Measurements from ENCODE around the gene SUPT4H1.

Gene SUPT4H1

DNA sequence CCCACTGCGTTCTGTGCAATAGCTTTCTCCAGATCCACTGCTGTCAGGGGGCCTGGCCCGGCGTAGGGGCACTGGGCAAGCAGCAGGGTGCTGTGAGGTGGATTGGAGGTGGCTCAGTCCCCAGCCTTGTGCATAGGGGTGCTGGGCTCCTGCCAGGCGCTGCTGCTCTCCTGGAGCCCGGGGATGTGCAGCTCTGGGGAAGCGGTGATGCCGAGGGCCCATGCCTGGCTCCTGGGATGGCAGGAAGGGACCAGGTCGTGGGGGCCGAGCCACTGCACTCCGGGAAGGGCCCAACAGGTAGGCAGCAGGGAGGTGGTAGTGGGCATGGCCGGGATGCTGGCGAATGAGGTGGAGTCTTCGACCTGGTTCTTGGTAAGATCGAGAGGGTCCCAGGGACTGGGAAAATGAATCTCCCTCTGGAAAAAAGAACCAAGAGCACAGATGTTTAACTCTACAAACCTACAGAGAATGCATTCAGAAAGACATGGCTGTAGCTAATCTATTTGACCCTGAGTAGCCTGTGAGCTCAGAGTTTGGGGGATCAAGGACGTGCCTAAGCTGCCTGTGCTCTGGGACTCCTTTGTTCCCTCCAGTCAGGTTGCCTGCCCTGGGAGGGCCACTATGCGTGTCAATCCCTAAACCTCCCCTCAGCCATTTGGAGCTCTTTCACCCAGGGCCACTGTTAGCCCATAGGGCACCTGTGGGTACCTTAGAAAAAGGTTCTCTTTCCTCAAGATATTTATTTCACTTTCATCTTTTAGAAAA, 6.6 kb upstream of the SUPT4H1 start:
- Histone ChIP-seq H3K18ac (ENCODE audit: low read length) (no peak overlapping the region), H3K27me3 (ENCODE audit: insufficient read depth, low read length, poor library complexity) (no peaks in the 10 kb centered on the region), H4K5ac (ENCODE audit: low read length) (no peak overlapping the region), H3K27ac (ENCODE audit: low read depth, low read length) (no peak overlapping the region), H3K56ac (ENCODE audit: low read length) (no peak overlapping the region), H3K23ac (ENCODE audit: low read length) (no peak overlapping the region), H2BK120ac (ENCODE audit: low read depth, low read length) (no peak overlapping the region), H3K36me3 (ENCODE audit: control insufficient read depth, insufficient read depth, low read length) (no peaks in the 10 kb centered on the region), H3K4ac (ENCODE audit: low read depth, low read length) (no peak overlapping the region), H2BK15ac (replicated peaks; ENCODE audit: low read depth) (no peak overlapping the region), H3K4me3 (ENCODE audit: low read length) (no peak overlapping the region), H4K8ac (ENCODE audit: low read depth, low read length) (no peak overlapping the region), H3K79me2 (ENCODE audit: control insufficient read depth, insufficient read depth, low read length) (no peaks in the 10 kb centered on the region), H3K4me2 (ENCODE audit: low read length) (no peak overlapping the region), H2AK5ac (ENCODE audit: low read length) (no peak overlapping the region), H2BK5ac (ENCODE audit: low read length) (no peak overlapping the region), H3K4me1 (ENCODE audit: control insufficient read depth, low read depth, low read length) (no peaks in the 10 kb centered on the region), H3K79me1 (ENCODE audit: low read length) (no peaks in the 10 kb centered on the region), H3K9ac (ENCODE audit: low read length) (no peak overlapping the region)
- WGBS (ENCODE audit: extremely low coverage, insufficient coverage, low lambda C conversion rate) = no CpG with 5 or more reads among the region's 16 CpGs
- DNase-seq = no peak

DNA sequence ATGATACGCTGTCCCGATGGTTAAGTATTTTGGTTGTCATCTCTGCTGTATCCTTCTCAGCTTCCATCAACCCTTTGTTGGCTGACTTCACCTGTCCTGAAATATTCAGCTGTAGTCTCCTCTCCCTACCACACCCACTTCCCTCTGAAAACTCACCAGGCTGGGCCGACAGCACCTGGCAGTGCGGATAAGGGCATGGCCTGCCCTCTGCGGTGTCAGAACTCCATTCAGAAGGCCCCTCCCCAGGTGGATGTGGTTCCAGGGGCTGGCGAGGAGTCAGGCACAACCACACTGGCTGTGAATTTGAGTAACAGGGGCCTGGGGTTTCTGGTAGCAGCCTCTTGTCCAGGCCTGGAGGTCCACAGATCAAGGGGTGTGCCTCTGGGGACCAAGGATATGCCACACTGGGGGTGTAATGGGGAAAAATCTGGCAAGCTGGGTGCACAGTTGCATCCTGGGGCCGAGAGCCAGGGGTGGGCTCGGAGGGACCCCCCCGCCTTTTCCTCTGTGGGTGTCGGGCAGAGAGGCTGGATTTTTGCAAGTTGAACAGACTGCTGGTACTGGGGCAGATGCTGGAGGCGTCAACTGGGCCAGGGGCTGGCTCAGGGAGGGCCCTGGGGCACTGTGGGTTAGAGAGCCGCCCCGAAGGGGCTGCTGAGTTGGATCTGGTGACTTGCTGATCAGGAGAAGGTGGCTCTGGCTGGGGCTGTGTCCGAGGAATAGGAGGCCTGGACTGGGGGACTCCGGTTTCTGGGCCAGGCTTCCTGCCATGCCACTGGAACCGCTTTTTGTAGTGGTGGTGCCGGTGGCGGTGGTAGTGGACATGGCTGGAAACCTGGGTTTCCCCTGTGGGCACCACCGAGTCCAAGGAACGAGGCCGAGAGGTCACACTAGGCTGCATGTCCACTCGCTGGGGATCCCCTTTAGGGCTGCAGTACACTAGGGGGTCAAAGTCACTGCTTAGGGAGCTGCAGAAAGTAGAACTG, 5.6 kb upstream of the SUPT4H1 start:
- Histone ChIP-seq H3K18ac (ENCODE audit: low read length) (no peak overlapping the region), H3K79me2 (ENCODE audit: control insufficient read depth, insufficient read depth, low read length) (no peaks in the 10 kb centered on the region), H3K4me2 (ENCODE audit: low read length) (no peak overlapping the region), H3K4ac (ENCODE audit: low read depth, low read length) (no peak overlapping the region), H3K79me1 (ENCODE audit: low read length) (no peaks in the 10 kb centered on the region), H3K23ac (ENCODE audit: low read length) (no peak overlapping the region), H3K27me3 (ENCODE audit: insufficient read depth, low read length, poor library complexity) (no peaks in the 10 kb centered on the region), H2BK5ac (ENCODE audit: low read length) (no peak overlapping the region), H2BK15ac (replicated peaks; ENCODE audit: low read depth) (no peak overlapping the region), H2AK5ac (ENCODE audit: low read length) (no peak overlapping the region), H3K27ac (ENCODE audit: low read depth, low read length) (no peak overlapping the region), H4K8ac (ENCODE audit: low read depth, low read length) (no peak overlapping the region), H3K4me3 (ENCODE audit: low read length) (no peak overlapping the region), H3K9ac (ENCODE audit: low read length) (no peak overlapping the region), H4K5ac (ENCODE audit: low read length) (no peak overlapping the region), H3K4me1 (ENCODE audit: control insufficient read depth, low read depth, low read length) (peaks cover 3% of the 10 kb centered on the region), H2BK120ac (ENCODE audit: low read depth, low read length) (no peak overlapping the region), H3K36me3 (ENCODE audit: control insufficient read depth, insufficient read depth, low read length) (no peaks in the 10 kb centered on the region), H3K56ac (ENCODE audit: low read length) (no peak overlapping the region)
- DNase-seq = no peak
- no CpG with 5 or more reads among the region's 22 CpGs for WGBS (ENCODE audit: extremely low coverage, insufficient coverage, low lambda C conversion rate)

DNA sequence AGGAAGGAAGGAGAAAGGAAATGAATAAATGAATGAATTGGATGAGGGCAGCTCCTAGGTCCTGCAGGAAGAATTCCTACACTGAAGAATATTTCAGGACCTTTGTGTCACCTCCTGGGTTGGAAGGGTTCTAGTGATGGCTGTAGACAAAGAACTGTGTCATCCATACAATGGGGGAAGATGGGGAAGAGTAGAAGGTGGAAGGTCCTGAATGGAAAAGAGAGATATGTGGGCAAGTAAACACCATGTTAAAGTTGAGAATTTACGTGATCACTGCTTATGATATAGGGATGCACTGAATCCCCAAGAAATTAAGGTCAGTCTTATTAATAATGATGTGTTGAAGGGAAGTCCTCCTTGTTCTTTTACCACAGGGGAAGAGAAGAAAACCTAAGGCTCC, 4.2 kb upstream of the SUPT4H1 start:
- Histone ChIP-seq H3K27ac (ENCODE audit: low read depth, low read length) (no peak overlapping the region), H3K18ac (ENCODE audit: low read length) (no peak overlapping the region), H3K23ac (ENCODE audit: low read length) (no peak overlapping the region), H4K5ac (ENCODE audit: low read length) (no peak overlapping the region), H4K8ac (ENCODE audit: low read depth, low read length) (no peak overlapping the region), H2BK120ac (ENCODE audit: low read depth, low read length) (no peak overlapping the region), H3K27me3 (ENCODE audit: insufficient read depth, low read length, poor library complexity) (no peaks in the 10 kb centered on the region), H3K9ac (ENCODE audit: low read length) (no peak overlapping the region), H3K56ac (ENCODE audit: low read length) (no peak overlapping the region), H2AK5ac (ENCODE audit: low read length) (no peak overlapping the region), H3K4ac (ENCODE audit: low read depth, low read length) (no peak overlapping the region), H3K79me2 (ENCODE audit: control insufficient read depth, insufficient read depth, low read length) (peaks cover 4% of the 10 kb centered on the region), H3K79me1 (ENCODE audit: low read length) (peaks cover 3% of the 10 kb centered on the region), H3K36me3 (ENCODE audit: control insufficient read depth, insufficient read depth, low read length) (no peaks in the 10 kb centered on the region), H3K4me2 (ENCODE audit: low read length) (no peak overlapping the region), H3K4me3 (ENCODE audit: low read length) (no peak overlapping the region), H2BK5ac (ENCODE audit: low read length) (no peak overlapping the region), H3K4me1 (ENCODE audit: control insufficient read depth, low read depth, low read length) (peaks cover 3% of the 10 kb centered on the region), H2BK15ac (replicated peaks; ENCODE audit: low read depth) (no peak overlapping the region)
- WGBS (ENCODE audit: extremely low coverage, insufficient coverage, low lambda C conversion rate) = no CpG with 5 or more reads among the region's 1 CpG
- DNase-seq = no peak

GRCh38 chr17:58354541-58355216, 2.7 kb upstream of the SUPT4H1 start:
- Histone ChIP-seq H2BK120ac (ENCODE audit: low read depth, low read length) (no peak overlapping the region), H4K5ac (ENCODE audit: low read length) (no peak overlapping the region), H3K36me3 (ENCODE audit: control insufficient read depth, insufficient read depth, low read length) (peaks cover 1% of the 10 kb centered on the region), H2AK5ac (ENCODE audit: low read length) (no peak overlapping the region), H3K4me2 (ENCODE audit: low read length) (no peak overlapping the region), H3K56ac (ENCODE audit: low read length) (peak overlapping the region; percentile 0), H3K4ac (ENCODE audit: low read depth, low read length) (no peak overlapping the region), H3K4me3 (ENCODE audit: low read length) (no peak overlapping the region), H3K27ac (ENCODE audit: low read depth, low read length) (no peak overlapping the region), H3K79me2 (ENCODE audit: control insufficient read depth, insufficient read depth, low read length) (peaks cover 8% of the 10 kb centered on the region), H2BK15ac (replicated peaks; ENCODE audit: low read depth) (no peak overlapping the region), H3K23ac (ENCODE audit: low read length) (no peak overlapping the region), H3K79me1 (ENCODE audit: low read length) (peaks cover 4% of the 10 kb centered on the region), H3K18ac (ENCODE audit: low read length) (no peak overlapping the region), H3K27me3 (ENCODE audit: insufficient read depth, low read length, poor library complexity) (no peaks in the 10 kb centered on the region), H3K9ac (ENCODE audit: low read length) (no peak overlapping the region), H2BK5ac (ENCODE audit: low read length) (no peak overlapping the region), H4K8ac (ENCODE audit: low read depth, low read length) (no peak overlapping the region), H3K4me1 (ENCODE audit: control insufficient read depth, low read depth, low read length) (peaks cover 3% of the 10 kb centered on the region)
- WGBS (ENCODE audit: extremely low coverage, insufficient coverage, low lambda C conversion rate) = no CpG with 5 or more reads among the region's 6 CpGs
- DNase-seq = no peak

GRCh38 chr17:58353389-58353825, 1.4 kb upstream of the SUPT4H1 start:
- H3K9ac ChIP-seq (ENCODE audit: low read length) = peak overlapping the region; percentile 95
- no peak for DNase-seq
- H3K23ac ChIP-seq (ENCODE audit: low read length) = no peak overlapping the region
- no peak overlapping the region for H2BK5ac ChIP-seq (ENCODE audit: low read length)
- H3K4me2 ChIP-seq (ENCODE audit: low read length) = peak overlapping the region; percentile 100
- H3K56ac ChIP-seq (ENCODE audit: low read length) = no peak overlapping the region
- peaks cover 8% of the 10 kb centered on the region for H3K79me2 ChIP-seq (ENCODE audit: control insufficient read depth, insufficient read depth, low read length)
- H2BK15ac ChIP-seq (replicated peaks; ENCODE audit: low read depth) = no peak overlapping the region
- no peaks in the 10 kb centered on the region for H3K27me3 ChIP-seq (ENCODE audit: insufficient read depth, low read length, poor library complexity)
- no peak overlapping the region for H2AK5ac ChIP-seq (ENCODE audit: low read length)
- no CpG with 5 or more reads among the region's 4 CpGs for WGBS (ENCODE audit: extremely low coverage, insufficient coverage, low lambda C conversion rate)
- H3K18ac ChIP-seq (ENCODE audit: low read length) = no peak overlapping the region
- no peak overlapping the region for H4K5ac ChIP-seq (ENCODE audit: low read length)
- H3K4me3 ChIP-seq (ENCODE audit: low read length) = no peak overlapping the region
- no peak overlapping the region for H2BK120ac ChIP-seq (ENCODE audit: low read depth, low read length)
- H3K79me1 ChIP-seq (ENCODE audit: low read length) = peaks cover 4% of the 10 kb centered on the region
- H4K8ac ChIP-seq (ENCODE audit: low read depth, low read length) = no peak overlapping the region
- H3K4ac ChIP-seq (ENCODE audit: low read depth, low read length) = no peak overlapping the region
- H3K4me1 ChIP-seq (ENCODE audit: control insufficient read depth, low read depth, low read length) = peaks cover 3% of the 10 kb centered on the region
- peaks cover 4% of the 10 kb centered on the region for H3K36me3 ChIP-seq (ENCODE audit: control insufficient read depth, insufficient read depth, low read length)
- peak overlapping the region; percentile 96 for H3K27ac ChIP-seq (ENCODE audit: low read depth, low read length)
